Upper lobe of right lung (tissue), 1 donor: Measurements from ENCODE around the gene PRXL2B. TPM values are rescaled to one million over a fixed set of nuclear protein-coding genes. Genes with fewer than 3 reads are reported as not detected.
"Not testable (repeated sequence)": the region's sequence is repeated elsewhere in the genome, so short reads cannot be mapped to it uniquely, and the experiment has no call there.

ENCODE experiments used
- ATAC-seq: fragments of 200-7000 bp; cut with Tn5 transposase; one replicate; pipeline ENCODE4 v1.9.1; 2020; ENCODE audit warnings: mild to moderate bottlenecking, moderate library complexity
- DNase-seq: peaks from one replicate; pipeline ENCODE4 v3.0.0-alpha.2; 2020
- H3K27ac ChIP-seq: fragments of 200-600 bp; one replicate; pipeline ENCODE4 v1.8.0; 2022
- H3K27me3 ChIP-seq: fragments of 200-600 bp; one replicate; pipeline ENCODE4 v1.8.0; 2022; ENCODE audit warnings: mild to moderate bottlenecking
- H3K36me3 ChIP-seq: fragments of 200-600 bp; one replicate; pipeline ENCODE4 v1.8.0; 2022
- H3K4me1 ChIP-seq: fragments of 200-600 bp; one replicate; pipeline ENCODE4 v1.8.0; 2022
- H3K4me3 ChIP-seq: fragments of 200-600 bp; one replicate; pipeline ENCODE4 v1.8.0; 2022; ENCODE audit warnings: mild to moderate bottlenecking
- H3K9me3 ChIP-seq: fragments of 200-600 bp; one replicate; pipeline ENCODE4 v1.8.0; 2022
- intact Hi-C: fragments of 100-400 bp; cut with DNase I; formaldehyde crosslinking; loops from one replicate; pipeline ENCODE4 v1.11.0; 2022
- total RNA-seq: library from RNA; stranded (reverse); fragmentation: NEBNext Ultra II Directional; extraction: Animal tissue kit (Norgen Biotek cat#: 25700); gene quantifications from one replicate; pipeline ENCODE4 v1.2.1, GENCODE V29; 2021
- TF ChIP-seq, protein P1 (sequence below): fragments of 200-600 bp; IDR thresholded peaks from one replicate; pipeline ENCODE4 v1.8.0; 2022; ENCODE audit warnings: antibody characterized with exemption
- donor health status: DM: no; HTN: yes; CAD: no; lungs with severe emphysema.

PRXL2B gene
- total RNA-seq, 1 donor from 2014 or later, result 25.9 TPM

DNA sequence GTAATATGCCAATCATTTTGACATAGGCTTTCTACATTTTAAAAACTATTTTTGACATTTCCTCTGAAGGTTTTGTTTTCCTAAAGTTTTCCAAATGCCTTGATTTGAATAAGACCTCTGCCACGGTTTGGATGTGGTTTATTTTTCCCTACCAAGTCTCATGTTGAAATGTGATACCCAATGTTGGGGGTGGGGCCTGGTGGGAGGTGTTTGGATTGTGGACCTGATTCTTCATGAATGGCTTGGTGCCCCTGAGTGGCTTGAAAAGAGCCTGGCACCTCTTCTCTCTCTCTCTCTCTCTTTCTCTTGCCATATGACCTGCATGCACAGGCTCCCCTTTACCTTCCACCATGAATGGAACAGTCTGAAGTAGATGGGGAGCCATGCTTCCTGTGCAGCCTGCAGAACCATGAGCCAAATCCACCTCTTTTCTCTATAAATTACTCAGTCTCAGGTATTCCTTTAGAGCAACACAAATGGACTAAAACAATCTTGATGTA lies 31.4 kb downstream of the PRXL2B start:
- no peaks in the 10 kb centered on the region for H3K4me1 ChIP-seq
- H3K9me3 ChIP-seq, result peaks cover 8% of the 10 kb centered on the region
- intact Hi-C loops, result no loop called here
- DNase-seq (peak; percentile 22), ATAC-seq (no peak)
- no peak overlapping the region for H3K27ac ChIP-seq
- TF ChIP-seq, protein P1, sequence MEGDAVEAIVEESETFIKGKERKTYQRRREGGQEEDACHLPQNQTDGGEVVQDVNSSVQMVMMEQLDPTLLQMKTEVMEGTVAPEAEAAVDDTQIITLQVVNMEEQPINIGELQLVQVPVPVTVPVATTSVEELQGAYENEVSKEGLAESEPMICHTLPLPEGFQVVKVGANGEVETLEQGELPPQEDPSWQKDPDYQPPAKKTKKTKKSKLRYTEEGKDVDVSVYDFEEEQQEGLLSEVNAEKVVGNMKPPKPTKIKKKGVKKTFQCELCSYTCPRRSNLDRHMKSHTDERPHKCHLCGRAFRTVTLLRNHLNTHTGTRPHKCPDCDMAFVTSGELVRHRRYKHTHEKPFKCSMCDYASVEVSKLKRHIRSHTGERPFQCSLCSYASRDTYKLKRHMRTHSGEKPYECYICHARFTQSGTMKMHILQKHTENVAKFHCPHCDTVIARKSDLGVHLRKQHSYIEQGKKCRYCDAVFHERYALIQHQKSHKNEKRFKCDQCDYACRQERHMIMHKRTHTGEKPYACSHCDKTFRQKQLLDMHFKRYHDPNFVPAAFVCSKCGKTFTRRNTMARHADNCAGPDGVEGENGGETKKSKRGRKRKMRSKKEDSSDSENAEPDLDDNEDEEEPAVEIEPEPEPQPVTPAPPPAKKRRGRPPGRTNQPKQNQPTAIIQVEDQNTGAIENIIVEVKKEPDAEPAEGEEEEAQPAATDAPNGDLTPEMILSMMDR, result no peak
- no peak overlapping the region for H3K4me3 ChIP-seq
- H3K36me3 ChIP-seq, result no peaks in the 10 kb centered on the region
- H3K27me3 ChIP-seq, result no peaks in the 10 kb centered on the region

GRCh38 chr1:2623571-2624337 lies 37.2 kb downstream of the PRXL2B start:
- ATAC-seq (peak; percentile 29), DNase-seq (peak; percentile 51)
- Histone ChIP-seq H3K36me3 (no peaks in the 10 kb centered on the region), H3K27ac (no peak overlapping the region), H3K27me3 (peaks cover 29% of the 10 kb centered on the region), H3K4me3 (no peak overlapping the region), H3K4me1 (no peaks in the 10 kb centered on the region), H3K9me3 (no peaks in the 10 kb centered on the region)
- intact Hi-C loops, result no loop called here
- TF ChIP-seq, protein P1, result no peak

DNA sequence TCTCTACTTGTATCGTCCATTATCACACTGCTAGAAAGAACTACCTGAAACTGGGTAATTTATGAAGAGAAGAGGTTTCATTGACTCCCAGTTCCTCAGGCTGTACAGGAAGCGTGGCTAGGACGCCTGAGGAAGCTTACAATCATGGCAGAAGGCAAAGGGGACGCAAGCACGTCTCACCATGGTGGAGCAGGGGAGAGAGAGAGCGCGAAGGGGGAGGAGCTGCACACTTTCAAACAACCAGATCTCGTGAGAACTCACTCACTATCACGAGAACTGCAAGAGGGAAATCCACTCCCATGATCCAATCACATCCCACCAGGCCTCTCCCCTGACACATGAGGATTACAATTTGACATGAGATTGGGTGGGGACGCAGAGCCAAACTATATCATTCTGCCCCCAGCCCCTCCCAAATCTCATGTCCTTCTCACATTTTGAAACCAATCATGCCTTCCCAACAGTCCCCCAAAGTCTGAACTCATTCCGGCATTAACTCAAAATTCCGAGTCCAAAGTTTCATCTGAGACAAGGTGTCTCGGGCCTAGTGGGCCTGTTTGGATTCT lies 38.2 kb downstream of the PRXL2B start:
- TF ChIP-seq, protein P1, result no peak
- ATAC-seq (no peak), DNase-seq (peak; percentile 6)
- H3K4me3 ChIP-seq, result no peak overlapping the region
- H3K36me3 ChIP-seq, result no peaks in the 10 kb centered on the region
- peaks cover 39% of the 10 kb centered on the region for H3K27me3 ChIP-seq
- H3K27ac ChIP-seq, result no peak overlapping the region
- H3K4me1 ChIP-seq, result no peaks in the 10 kb centered on the region
- intact Hi-C loops, result no loop called here
- H3K9me3 ChIP-seq, result no peaks in the 10 kb centered on the region

DNA sequence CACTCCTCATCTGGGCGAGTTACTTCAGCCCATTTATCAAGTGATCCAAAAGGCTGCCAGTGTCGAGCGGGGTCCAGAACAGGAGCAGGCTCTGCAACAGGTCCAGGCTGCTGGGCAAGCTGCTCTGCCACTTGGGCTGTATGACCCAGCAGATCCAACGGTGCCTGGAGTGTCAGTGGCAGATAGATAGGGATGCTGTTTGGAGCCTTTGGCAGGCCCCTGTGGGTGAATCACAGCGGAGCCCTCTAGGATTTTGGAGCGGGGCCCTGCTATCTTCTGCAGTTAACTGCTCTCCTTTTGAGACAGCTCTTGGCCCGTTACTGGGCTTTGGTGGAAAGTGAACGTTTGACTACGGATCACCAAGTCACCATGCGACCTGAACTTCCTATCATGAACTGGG lies 38.7 kb downstream of the PRXL2B start:
- intact Hi-C loops, result no loop called here
- DNase-seq (peak; percentile 35), ATAC-seq (no peak)
- H3K27me3 ChIP-seq, result peaks cover 40% of the 10 kb centered on the region
- H3K36me3 ChIP-seq, result no peaks in the 10 kb centered on the region
- H3K4me1 ChIP-seq, result no peaks in the 10 kb centered on the region
- TF ChIP-seq, protein P1, result no peak
- H3K9me3 ChIP-seq, result no peaks in the 10 kb centered on the region
- H3K4me3 ChIP-seq, result no peak overlapping the region
- no peak overlapping the region for H3K27ac ChIP-seq

DNA sequence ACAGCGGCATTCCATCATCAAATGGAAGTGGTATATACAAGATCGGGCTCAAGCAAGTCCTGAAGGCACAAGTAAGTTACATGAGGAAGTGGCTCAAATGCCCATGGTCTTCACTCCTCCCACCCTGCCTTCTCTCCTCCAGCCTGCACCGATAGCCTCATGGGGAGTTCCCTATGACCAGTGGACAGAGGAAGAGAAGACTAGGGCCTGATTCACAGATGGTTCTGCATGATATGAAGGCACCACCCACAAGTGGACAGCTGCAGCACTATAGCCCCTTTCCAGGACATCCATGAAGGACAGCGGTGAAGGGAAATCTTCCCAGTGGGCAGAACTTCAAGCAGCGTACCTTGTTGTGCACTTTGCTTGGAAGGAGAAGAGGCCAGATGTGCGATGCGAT lies 39.2 kb downstream of the PRXL2B start:
- H3K27ac ChIP-seq, H3K9me3 ChIP-seq, H3K36me3 ChIP-seq, H3K4me1 ChIP-seq, intact Hi-C loops, H3K4me3 ChIP-seq, ATAC-seq: not testable (repeated sequence)
- peaks cover 40% of the 10 kb centered on the region for H3K27me3 ChIP-seq
- peak; percentile 3 for DNase-seq

DNA sequence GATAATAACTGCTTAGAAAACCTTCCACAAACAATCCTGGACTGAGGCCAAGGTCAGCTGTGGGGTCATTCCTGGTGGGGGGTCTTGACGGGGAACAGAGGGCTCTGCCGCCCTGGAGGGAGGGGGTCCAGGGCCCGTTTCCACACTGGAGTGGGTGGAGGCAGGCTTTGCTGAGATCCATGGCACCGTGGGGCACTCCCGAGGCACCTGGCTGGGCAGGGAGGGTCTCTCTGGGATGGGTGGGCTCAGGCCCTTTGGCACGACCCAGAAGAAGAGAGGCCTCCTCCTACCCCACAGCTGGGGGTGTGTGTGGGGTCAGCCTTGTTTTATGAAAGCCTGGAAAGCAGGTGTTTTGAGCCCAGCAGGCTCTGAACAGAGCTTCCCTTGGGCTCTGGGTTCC lies 41.2 kb downstream of the PRXL2B start:
- Histone ChIP-seq H3K9me3 (no peaks in the 10 kb centered on the region), H3K27ac (no peak overlapping the region), H3K4me3 (no peak overlapping the region), H3K36me3 (no peaks in the 10 kb centered on the region), H3K27me3 (peaks cover 44% of the 10 kb centered on the region), H3K4me1 (no peaks in the 10 kb centered on the region)
- intact Hi-C loops, result no loop called here
- ATAC-seq (no peak), DNase-seq (peak; percentile 51)
- TF ChIP-seq, protein P1, result no peak
